HG03558 (cell line): ENCODE measurements around the gene FAM184B.

Experiments used
- ATAC-seq: cut with Tn5 transposase; IDR thresholded peaks from one replicate; pipeline ENCODE4 v1.9.1; 2021; ENCODE audit warnings: moderate number of reproducible peaks; ENCODE audit not compliant: unreplicated experiment; ENCODE audit errors: extremely low read depth

FAM184B gene

GRCh38 chr4:17778431-17778830, 3.0 kb downstream of the FAM184B start:
- ATAC-seq: no peak

DNA sequence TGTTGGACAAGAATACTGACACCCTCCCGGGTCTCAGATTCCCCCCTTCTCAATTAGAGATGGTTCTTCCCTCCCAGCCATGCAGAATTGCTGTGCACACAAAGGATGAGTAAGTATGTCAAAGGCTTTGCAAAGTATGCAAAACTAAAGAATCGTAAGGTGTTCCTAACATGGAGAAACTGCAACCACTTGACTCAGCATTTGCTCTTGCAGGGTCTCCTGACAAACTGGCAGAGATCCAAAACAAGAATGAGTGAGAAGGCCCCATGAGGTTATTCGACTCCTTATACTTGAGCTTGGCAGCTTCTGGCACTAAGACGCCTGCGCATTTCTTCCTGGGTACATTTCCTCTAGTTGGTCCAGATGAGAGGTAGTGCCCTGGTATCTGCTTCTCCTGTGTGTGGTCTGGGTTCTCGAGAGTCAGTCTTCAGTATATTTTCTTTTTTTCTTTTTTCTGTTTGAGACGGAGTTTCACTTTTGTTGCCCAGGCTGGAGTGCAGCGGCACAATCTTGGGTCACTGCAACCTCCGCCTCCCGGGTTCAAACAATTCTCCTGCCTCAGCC, 8.2 kb downstream of the FAM184B start:
- no peak for ATAC-seq

- no peak for ATAC-seq
Observed at GRCh38 chr4:17771284-17771908, 10.0 kb downstream of the FAM184B start.

DNA sequence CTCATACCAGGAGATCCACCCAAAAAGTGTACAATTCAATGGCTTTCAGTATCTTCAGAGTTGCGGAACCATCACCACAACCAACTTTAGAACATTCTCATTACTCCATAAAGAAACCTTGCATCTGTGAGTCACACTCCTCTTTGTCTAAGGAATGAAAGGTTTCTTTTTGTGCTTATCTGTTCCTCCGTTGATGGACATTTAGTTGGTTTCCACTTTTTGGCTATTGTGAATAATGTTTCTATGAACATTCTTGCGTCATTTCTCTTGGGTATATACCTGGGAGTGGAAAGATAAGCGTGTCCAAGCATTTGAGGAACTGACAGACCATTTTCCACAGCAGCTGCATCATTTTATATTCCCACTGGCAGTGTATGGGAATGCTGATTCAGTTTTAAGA, 10.6 kb downstream of the FAM184B start:
- ATAC-seq: no peak

DNA sequence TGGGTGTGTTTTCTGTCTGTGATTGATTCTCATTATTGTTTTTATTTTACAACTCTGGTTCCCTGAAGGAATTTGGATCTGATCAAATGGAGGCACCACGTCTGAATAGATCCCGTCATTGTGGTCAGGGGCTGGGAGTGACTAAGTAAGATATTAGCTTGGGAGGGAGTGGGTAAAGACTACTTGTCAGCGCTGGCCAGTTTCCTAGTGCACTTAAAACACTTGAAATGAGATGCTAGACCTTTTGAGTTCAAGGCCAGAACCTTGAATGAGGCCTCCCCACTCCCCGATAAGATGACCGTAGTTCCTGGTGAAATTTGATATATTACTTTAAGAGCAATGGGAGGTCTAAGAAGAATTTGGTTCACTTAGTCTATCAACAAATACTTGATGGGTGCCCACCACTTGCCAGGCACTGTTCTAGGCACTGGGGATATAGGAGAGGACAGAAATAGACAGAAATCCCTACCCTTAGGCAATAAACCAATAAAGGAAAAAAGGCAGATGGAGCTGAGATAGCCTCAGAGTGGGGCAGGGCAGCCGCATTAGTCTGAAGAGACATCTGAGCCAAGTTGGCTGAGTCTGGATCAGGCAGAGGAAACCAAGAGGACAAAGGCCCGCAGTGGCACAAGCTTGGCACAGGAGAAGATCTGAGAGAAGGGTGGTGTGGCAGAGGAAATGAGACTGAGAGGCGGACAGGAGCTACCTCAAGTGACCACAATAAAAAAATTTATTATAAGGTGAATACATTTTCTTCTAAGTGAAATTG, 11.8 kb downstream of the FAM184B start:
- no peak for ATAC-seq

- ATAC-seq: no peak
Observed at GRCh38 chr4:17766826-17767458, 14.5 kb downstream of the FAM184B start.

- no peak for ATAC-seq
Observed at GRCh38 chr4:17765514-17766286, 15.7 kb downstream of the FAM184B start.

DNA sequence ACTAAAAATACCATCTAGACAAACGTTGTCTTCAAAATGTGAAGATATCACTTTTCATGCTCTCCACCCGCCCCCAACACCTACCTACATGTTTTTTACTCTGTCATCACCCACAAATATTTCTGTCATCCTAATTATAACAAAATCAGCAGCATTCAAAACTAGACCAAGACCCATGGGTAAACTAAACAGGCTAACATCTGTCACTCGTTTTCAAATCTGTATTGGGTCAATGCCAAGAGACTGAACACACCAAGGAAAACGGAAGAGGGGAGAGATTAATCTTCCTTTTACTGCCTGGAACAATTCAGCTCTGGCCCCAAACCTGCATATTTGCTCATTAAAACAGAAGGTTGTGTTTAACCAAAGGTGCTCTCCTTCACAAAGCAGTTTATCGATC, 17.5 kb downstream of the FAM184B start:
- ATAC-seq: no peak

DNA sequence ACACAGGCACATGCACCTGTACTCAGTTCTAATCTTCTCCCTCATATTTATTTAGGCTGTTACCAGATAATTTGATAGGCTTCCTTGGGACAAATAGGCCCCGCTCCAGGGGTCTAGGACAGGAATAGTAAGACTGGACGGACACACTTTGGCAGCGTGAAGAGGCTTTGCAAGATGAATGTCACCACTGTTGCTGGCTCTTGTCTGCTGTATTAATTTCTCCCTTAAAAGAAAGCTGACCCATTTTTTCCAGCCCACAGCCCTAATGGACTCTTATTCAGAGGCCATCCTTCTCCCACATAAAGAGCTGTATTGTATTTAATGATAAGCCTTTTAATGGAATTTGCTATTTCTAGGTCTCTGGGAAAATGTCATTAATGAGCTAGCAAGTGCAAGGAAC, 18.0 kb downstream of the FAM184B start:
- ATAC-seq: no peak

DNA sequence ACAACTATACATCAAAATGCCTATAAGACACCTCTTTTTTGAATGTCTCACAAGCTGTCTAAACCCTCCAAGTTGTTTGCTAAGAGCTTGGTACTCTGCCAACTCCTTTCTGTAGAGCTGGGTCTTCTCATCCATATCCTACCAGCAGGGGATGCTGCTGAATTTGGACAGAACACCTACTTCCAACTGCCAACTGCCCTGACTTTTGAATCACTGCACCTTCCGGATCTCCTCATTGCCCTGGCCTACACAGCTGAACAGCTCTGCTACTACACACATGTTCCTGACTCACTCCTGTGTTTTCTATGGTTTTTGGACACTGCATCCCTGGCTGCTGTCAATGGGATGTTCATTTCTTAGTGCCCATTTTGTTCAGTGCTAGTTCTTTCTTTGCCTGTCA, 18.7 kb downstream of the FAM184B start:
- ATAC-seq: no peak

- ATAC-seq: no peak
Observed at GRCh38 chr4:17761062-17761461, 20.4 kb downstream of the FAM184B start.

- no peak for ATAC-seq
Observed at GRCh38 chr4:17760626-17761025, 20.8 kb downstream of the FAM184B start.

- ATAC-seq: no peak
Observed at GRCh38 chr4:17758485-17758884, 22.9 kb downstream of the FAM184B start.

- no peak for ATAC-seq
Observed at GRCh38 chr4:17757621-17758020, 23.8 kb downstream of the FAM184B start.

GRCh38 chr4:17753646-17754045, 27.8 kb downstream of the FAM184B start:
- ATAC-seq: no peak

DNA sequence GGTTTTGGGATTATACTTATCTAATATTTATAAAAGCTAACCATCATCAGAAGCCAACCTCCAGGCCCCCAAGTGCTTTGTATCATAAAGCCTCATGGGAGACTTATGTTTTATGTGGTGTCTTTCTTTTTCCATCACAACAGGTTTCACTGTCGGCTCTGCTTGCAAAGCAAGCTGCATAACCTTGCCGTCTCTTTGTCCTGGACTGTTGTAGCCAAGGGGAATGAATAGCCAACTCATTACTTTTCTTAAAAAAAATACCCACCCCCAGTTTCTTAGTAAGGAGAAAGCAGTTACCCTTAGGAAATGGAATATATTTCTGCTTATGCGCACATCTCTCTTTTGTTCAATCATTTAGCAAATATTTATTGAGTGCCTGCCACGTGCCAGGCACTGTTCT, 40.7 kb downstream of the FAM184B start:
- ATAC-seq: no peak

DNA sequence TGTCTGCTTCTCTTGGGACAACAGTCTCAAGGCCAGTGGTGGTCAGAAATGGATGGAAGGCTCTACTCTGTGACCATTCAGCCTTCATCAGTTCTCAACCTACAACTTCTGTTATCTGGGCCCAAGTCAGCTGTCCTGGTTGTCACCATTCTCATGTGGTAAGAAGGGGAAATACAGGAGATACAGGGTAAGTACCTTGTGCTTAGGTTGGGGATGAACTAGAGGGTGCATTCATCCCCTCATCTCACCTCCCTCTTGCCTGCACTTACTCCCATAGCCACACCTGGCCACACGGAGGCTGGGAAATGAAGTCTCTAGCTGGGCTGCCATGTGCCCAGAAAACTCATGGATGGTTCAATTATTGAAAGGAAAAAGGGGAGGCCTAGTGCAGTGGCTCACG, 44.9 kb downstream of the FAM184B start:
- ATAC-seq: no peak

GRCh38 chr4:17726911-17727310, 54.5 kb downstream of the FAM184B start:
- no peak for ATAC-seq

GRCh38 chr4:17723648-17724047, 57.8 kb downstream of the FAM184B start:
- ATAC-seq: no peak

GRCh38 chr4:17722356-17722700, 59.1 kb downstream of the FAM184B start:
- no peak for ATAC-seq
